HFF-Myc (cell line): ENCODE measurements around the gene GJD4.

Experiments
- DNase-seq: peaks from one replicate; pipeline ENCODE4 v3.0.0-alpha.2; 2011; ENCODE audit warnings: low read depth; ENCODE audit errors: extremely low read depth
- H3K4me3 ChIP-seq: replicated peaks from 2 replicates; pipeline ENCODE4 v1.5.1; 2011; ENCODE audit warnings: low read depth, mild to moderate bottlenecking, control low read depth, low read length
- TF ChIP-seq, protein P1 (sequence below): IDR thresholded peaks from 2 replicates; pipeline ENCODE4 v1.5.1; 2012; ENCODE audit warnings: mild to moderate bottlenecking, low read depth, low read length, control low read depth; ENCODE audit errors: missing control alignments

The GJD4 gene

DNA sequence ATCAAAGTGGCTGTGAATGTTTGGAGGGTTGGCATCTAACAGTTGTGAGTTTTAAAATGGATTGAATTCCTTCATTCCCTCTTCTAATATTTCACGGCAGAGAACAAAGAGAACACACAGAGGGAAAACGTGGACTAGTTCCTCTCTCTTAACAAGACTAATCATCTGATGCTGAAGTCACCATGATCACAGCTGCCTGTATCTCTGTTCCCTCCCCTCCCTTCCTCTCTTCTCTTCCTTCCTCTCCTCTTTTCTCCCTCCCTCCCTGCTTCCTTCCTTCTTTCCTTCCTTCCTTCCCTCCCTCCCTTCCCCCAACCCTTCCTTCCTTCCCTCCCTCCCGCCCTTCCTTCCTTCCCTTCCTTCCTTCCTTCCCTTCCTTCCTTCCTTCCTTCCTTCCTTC is 10.0 kb upstream of the GJD4 start:
- DNase-seq, result no peak
- no peak overlapping the region for H3K4me3 ChIP-seq
- TF ChIP-seq, protein P1, sequence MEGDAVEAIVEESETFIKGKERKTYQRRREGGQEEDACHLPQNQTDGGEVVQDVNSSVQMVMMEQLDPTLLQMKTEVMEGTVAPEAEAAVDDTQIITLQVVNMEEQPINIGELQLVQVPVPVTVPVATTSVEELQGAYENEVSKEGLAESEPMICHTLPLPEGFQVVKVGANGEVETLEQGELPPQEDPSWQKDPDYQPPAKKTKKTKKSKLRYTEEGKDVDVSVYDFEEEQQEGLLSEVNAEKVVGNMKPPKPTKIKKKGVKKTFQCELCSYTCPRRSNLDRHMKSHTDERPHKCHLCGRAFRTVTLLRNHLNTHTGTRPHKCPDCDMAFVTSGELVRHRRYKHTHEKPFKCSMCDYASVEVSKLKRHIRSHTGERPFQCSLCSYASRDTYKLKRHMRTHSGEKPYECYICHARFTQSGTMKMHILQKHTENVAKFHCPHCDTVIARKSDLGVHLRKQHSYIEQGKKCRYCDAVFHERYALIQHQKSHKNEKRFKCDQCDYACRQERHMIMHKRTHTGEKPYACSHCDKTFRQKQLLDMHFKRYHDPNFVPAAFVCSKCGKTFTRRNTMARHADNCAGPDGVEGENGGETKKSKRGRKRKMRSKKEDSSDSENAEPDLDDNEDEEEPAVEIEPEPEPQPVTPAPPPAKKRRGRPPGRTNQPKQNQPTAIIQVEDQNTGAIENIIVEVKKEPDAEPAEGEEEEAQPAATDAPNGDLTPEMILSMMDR, result no peak

DNA sequence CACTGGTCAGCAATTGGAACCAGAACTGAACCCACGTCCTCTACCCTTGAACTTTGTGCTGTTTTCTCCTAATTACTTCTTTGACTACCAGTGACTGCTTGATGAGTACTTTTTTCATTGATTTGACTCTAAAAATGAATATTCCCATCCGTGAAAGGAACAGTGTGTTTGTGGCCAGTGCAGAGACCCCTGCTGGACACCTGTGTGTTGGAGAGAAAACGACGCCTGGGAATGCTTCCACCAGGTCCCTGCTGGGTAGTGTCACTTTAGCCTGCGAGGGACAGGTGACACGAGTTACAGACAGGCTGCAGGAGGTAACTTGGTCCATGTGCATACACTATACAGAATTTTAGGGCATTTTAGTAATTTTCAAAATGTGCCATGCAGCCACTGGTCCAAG is 6.8 kb upstream of the GJD4 start:
- TF ChIP-seq, protein P1, result peak; percentile 42
- no peak for DNase-seq
- no peak overlapping the region for H3K4me3 ChIP-seq

DNA sequence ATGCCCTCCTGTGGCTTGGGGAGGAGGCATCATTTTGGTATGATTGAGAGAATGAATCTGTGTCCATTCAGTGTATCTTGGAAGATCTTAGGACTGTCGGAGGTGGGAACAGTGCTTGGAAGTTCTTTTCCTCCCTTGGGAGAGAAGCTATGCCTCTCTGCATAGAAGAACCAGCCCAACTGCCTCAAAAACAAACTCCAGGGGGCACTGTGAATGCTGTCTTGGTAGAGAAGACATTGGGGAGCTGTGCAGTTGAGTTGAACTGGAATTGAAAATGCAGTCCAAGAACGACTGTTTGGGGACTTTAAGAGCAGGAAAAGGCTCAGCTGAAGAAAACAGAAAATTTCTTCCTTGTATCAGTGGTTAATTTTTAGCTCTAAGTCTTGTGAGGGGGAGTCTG is 4.9 kb upstream of the GJD4 start:
- no peak overlapping the region for H3K4me3 ChIP-seq
- TF ChIP-seq, protein P1, result peak; percentile 38
- no peak for DNase-seq

DNA sequence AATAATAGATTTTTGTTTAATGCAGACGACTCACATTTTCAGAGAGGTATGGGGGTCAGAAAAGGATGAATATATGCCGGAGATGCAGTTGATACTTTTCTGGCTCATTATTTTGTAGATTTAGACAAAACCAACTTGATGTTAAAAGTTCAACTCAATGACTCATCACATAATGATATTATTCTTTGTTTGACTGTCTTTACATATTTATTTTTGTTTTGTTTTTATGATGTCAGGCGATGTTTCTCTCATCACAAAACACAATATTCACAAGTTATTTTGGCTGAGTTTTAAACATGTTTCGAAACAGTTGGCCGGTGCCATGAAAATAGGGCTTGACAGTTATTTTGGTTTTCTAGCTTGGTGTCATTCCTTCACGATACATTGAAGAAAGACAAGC is 1.3 kb downstream of the GJD4 start:
- DNase-seq, result no peak
- H3K4me3 ChIP-seq, result no peak overlapping the region
- TF ChIP-seq, protein P1, result no peak

DNA sequence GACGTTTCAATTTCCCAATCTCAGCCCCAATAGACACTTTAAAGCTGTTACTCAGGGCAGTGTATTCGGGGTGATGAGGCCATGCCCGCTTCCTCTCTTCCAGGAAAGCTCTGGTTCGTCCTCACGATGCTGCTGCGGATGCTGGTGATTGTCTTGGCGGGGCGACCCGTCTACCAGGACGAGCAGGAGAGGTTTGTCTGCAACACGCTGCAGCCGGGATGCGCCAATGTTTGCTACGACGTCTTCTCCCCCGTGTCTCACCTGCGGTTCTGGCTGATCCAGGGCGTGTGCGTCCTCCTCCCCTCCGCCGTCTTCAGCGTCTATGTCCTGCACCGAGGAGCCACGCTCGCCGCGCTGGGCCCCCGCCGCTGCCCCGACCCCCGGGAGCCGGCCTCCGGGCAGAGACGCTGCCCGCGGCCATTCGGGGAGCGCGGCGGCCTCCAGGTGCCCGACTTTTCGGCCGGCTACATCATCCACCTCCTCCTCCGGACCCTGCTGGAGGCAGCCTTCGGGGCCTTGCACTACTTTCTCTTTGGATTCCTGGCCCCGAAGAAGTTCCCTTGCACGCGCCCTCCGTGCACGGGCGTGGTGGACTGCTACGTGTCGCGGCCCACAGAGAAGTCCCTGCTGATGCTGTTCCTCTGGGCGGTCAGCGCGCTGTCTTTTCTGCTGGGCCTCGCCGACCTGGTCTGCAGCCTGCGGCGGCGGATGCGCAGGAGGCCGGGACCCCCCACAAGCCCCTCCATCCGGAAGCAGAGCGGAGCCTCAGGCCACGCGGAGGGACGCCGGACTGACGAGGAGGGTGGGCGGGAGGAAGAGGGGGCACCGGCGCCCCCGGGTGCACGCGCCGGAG is 2.6 kb downstream of the GJD4 start:
- DNase-seq, result no peak
- H3K4me3 ChIP-seq, result peak overlapping the region; percentile 33
- TF ChIP-seq, protein P1, result no peak

DNA sequence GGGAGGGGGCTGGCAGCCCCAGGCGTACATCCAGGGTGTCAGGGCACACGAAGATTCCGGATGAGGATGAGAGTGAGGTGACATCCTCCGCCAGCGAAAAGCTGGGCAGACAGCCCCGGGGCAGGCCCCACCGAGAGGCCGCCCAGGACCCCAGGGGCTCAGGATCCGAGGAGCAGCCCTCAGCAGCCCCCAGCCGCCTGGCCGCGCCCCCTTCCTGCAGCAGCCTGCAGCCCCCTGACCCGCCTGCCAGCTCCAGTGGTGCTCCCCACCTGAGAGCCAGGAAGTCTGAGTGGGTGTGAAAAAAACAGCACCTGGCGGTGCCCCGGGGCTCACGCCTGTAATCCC is 3.2 kb downstream of the GJD4 start:
- TF ChIP-seq, protein P1, result no peak
- DNase-seq, result no peak
- H3K4me3 ChIP-seq, result peak overlapping the region; percentile 33

DNA sequence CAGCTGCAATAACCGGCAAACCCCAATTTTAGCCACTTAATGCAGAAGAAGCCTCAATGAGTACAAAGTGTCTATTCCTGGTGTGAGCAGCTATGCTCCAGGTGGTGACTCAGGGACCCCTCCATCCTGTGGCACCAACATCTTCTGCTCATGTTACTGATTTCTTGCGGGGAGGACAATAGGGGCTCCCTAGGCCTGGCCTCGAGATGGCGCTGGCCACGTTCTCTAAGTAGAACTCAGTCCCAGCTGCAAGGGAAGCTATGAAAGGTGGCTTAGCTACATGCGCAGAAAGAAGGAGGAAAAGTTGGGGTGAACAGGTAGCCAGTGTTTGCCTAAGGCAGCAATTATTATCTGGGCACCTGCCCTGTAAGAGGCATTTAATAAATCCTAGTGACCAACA is 6.6 kb downstream of the GJD4 start:
- H3K4me3 ChIP-seq, result no peak overlapping the region
- TF ChIP-seq, protein P1, result peak; percentile 22
- DNase-seq, result no peak
